Measurements from ENCODE around the gene RBM20. TPM values are rescaled to one million over a fixed set of nuclear protein-coding genes. Genes with fewer than 3 reads are reported as not detected.
"Not testable (repeated sequence)": the region's sequence is repeated elsewhere in the genome, so short reads cannot be mapped to it uniquely, and the experiment has no call there.

RBM20 gene
- 4.6 TPM for total RNA-seq
- long read RNA-seq, partial matches to known transcripts, result 2 of 8 reads
- long read RNA-seq, other reads (novel, unspliced or antisense), result 6 of 8 reads

- no peak for DNase-seq (ENCODE audit: low spot score)
Observed at GRCh38 chr10:110643653-110644597, at the start of gene RBM20. Gene RBM20 (plus strand): TSS chr10:110644336. CDS start chr10:110644455, 119 bp downstream.

GRCh38 chr10:110597476-110597875 is 46.7 kb upstream of the RBM20 start:
- DNase-seq (ENCODE audit: low spot score), result no peak

GRCh38 chr10:110600487-110601101 is 43.5 kb upstream of the RBM20 start:
- no peak for DNase-seq (ENCODE audit: low spot score)

- no peak for DNase-seq (ENCODE audit: low spot score)
Observed at GRCh38 chr10:110601581-110601980, 42.6 kb upstream of the RBM20 start.

GRCh38 chr10:110608087-110608486 is 36.0 kb upstream of the RBM20 start:
- no peak for DNase-seq (ENCODE audit: low spot score)

GRCh38 chr10:110609605-110610004 is 34.5 kb upstream of the RBM20 start:
- DNase-seq (ENCODE audit: low spot score), result no peak

GRCh38 chr10:110610308-110610774 is 33.8 kb upstream of the RBM20 start:
- no peak for DNase-seq (ENCODE audit: low spot score)

GRCh38 chr10:110610781-110611180 is 33.4 kb upstream of the RBM20 start:
- DNase-seq (ENCODE audit: low spot score), result not testable (repeated sequence)

GRCh38 chr10:110612087-110612486 is 32.0 kb upstream of the RBM20 start:
- no peak for DNase-seq (ENCODE audit: low spot score)

GRCh38 chr10:110612629-110613028 is 31.5 kb upstream of the RBM20 start:
- no peak for DNase-seq (ENCODE audit: low spot score)

GRCh38 chr10:110613341-110613995 is 30.7 kb upstream of the RBM20 start:
- no peak for DNase-seq (ENCODE audit: low spot score)

- DNase-seq (ENCODE audit: low spot score), result no peak
Observed at GRCh38 chr10:110613996-110614495, 30.1 kb upstream of the RBM20 start.

GRCh38 chr10:110615057-110615747 is 28.9 kb upstream of the RBM20 start:
- no peak for DNase-seq (ENCODE audit: low spot score)

- no peak for DNase-seq (ENCODE audit: low spot score)
Observed at GRCh38 chr10:110616493-110617033, 27.6 kb upstream of the RBM20 start.

GRCh38 chr10:110617425-110618229 is 26.5 kb upstream of the RBM20 start:
- no peak for DNase-seq (ENCODE audit: low spot score)

GRCh38 chr10:110618230-110618610 is 25.9 kb upstream of the RBM20 start:
- no peak for DNase-seq (ENCODE audit: low spot score)

- DNase-seq (ENCODE audit: low spot score), result no peak
Observed at GRCh38 chr10:110619514-110620397, 24.4 kb upstream of the RBM20 start.

GRCh38 chr10:110620398-110620719 is 23.8 kb upstream of the RBM20 start:
- DNase-seq (ENCODE audit: low spot score), result no peak

- DNase-seq (ENCODE audit: low spot score), result not testable (repeated sequence)
Observed at GRCh38 chr10:110623316-110623715, 20.8 kb upstream of the RBM20 start.
